GM21390 (cell line): ENCODE results near the gene ARHGEF12.

Source experiments
- ATAC-seq: cut with Tn5 transposase; IDR thresholded peaks from one replicate; pipeline ENCODE4 v1.9.1; 2021; ENCODE audit not compliant: unreplicated experiment

The ARHGEF12 gene

GRCh38 chr11:120383518-120384155, 47.4 kb downstream of the ARHGEF12 start:
- ATAC-seq = no peak

GRCh38 chr11:120384476-120384875, 48.3 kb downstream of the ARHGEF12 start:
- ATAC-seq = no peak

DNA sequence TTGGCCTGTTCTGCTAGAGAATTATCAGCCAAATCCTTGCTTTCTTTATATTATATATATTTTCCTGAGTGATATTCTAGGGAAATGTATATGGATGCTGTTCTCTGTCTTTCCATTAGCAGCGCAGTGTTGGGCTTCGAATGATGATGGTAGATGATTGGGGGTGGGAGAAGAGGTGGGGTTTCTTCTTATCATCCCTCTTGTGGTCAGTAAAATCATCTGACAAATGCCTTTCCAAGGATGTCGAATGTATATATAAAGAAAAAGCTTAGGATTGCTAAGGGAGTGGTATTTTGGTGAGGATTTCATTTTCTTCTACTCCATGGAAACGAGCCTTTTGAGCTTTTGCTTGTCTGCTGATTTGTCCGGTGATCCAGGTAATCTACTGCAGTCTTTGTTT, 48.9 kb downstream of the ARHGEF12 start:
- ATAC-seq = no peak

- ATAC-seq = no peak
Measured at GRCh38 chr11:120385655-120386054, 49.4 kb downstream of the ARHGEF12 start.

- ATAC-seq = no peak
Measured at GRCh38 chr11:120386318-120386717, 50.1 kb downstream of the ARHGEF12 start.

DNA sequence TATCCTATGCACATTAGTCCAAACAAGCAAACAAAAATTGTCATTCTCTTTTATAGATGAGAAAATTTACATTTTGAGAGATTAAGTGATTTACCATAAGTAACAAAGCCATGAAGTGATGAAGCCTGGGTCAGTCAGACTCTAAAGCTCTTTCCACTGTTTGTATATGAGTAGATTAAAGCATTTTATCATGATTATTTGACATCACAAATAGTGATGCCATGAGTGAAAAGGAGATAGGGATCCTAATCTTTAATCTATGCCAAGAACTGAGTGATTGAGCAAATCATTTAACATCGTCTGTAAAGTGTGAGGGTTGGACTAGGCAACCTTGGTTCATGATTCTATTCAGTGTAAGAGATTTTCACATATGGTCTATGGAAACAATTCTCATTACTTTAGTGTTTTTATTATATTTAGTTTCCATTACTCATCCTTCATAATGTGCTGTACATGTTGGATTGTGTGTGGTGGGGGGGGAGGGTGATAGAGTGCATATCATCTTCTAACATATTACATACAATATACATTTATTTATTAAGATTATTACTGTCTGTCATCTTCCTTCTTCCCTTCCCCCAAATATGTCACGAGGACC, 50.7 kb downstream of the ARHGEF12 start:
- ATAC-seq = no peak

DNA sequence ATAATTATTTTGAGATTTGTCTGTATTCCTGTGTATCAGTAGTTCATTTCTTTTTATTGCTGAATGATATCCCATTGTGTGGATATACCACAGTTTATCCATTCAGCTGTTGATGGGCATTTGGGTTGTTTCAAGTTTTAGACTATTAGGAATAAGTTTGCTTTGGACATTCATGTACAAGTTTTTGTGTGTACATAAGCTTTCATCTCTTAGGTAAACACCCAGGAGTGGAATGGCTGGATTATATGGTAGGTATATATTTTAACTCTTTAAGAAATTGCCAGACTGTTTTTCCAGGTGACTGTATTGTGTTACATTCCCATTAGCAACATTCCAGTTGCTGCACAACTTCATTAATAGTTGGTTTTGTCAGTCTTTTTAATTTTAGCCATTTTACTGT, 52.0 kb downstream of the ARHGEF12 start:
- no peak for ATAC-seq

- no peak for ATAC-seq
Measured at GRCh38 chr11:120389693-120390584, 53.7 kb downstream of the ARHGEF12 start.

DNA sequence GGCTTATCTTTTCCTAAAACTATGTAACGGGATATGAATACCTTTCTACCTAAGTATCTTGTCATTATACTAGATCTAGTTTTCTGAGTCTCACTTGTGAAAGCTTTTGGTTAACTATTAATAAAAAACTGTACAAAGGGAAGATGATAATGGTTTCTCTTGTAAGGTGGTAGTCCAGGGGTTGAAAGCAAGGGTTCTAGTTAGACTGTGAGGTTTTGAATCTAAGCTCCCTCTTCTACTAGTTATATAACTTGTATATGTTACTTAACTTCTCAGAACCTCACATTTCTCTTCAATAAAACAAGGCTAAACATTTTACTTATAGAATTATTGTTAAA, 54.3 kb downstream of the ARHGEF12 start:
- ATAC-seq = no peak

DNA sequence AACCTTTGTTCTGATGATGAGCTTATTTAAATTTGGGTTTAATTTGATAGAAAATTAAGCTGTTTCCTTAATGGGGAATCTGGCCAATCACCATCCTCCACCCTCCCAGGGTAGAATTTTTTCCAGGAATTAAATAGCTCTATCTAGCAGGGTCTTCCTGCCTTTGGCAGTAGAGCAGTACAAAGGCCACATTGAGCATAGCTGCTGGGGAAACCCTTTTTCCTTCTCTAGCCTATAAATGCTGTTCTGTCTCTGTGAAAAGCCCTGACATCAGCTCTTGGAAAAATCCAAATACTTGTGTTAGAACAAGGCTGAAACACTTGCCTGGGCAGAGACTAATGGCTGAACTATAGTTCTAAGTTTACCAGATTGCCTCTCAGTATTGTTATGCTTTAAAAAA, 55.1 kb downstream of the ARHGEF12 start:
- ATAC-seq = no peak

DNA sequence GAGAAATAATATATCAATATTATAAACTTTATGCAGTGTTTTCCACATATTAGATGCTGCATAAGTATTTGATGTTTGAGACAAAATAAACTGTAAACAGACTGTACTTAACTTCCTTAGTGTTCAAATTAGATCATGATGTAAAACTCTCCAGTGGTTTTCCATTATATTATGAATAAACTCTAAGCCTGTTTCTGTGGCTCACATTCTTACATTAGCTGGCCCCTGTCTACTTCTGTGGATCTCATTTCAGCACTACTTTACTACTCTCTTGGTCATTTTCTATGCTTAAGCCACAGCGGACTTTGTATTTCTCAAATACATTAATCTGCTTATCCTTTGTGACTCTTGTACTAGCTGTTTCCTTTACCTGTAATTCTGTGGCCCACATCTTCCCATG, 55.6 kb downstream of the ARHGEF12 start:
- no peak for ATAC-seq

DNA sequence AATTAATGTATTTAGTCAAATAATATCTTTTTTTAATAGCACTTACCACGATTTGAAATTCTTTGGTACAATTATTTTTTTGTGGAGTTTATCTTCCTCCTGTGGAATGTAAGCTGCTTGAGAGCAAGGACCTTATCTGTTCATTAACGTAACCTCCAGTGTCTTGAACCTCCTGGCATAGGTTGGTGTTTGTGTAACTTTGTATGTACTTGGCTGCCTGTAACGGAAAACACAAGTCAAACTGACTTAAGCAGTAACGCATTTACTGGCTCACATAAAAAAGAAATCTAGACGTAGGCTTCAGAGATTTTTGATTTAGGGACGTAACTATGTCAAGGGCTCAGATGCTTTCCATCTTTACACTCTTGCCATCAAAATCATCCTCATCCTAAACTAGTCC, 56.1 kb downstream of the ARHGEF12 start:
- no peak for ATAC-seq

GRCh38 chr11:120392793-120393192, 56.6 kb downstream of the ARHGEF12 start:
- ATAC-seq = no peak

DNA sequence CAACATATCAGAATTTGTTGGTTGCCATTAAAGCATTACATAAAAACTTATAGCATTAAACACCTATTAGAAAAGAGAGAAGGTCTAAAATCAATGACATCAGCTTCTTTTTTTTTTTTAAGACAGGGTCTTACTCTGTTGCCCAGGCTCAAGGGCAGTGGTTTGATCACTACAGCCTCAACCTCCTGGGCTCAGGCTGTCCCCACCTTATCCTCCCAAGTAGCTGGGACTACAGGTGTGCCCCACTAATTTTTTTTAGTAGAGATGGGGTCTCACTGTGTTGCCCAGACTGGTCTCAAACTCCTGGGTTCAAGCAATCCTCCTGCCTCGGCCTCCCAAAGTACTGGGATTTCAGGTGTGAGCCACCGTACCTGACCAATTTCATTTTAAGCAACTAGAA, 57.9 kb downstream of the ARHGEF12 start:
- no peak for ATAC-seq

GRCh38 chr11:120395778-120396177, 59.6 kb downstream of the ARHGEF12 start:
- no peak for ATAC-seq

- no peak for ATAC-seq
Measured at GRCh38 chr11:120398132-120398531, 61.9 kb downstream of the ARHGEF12 start.

DNA sequence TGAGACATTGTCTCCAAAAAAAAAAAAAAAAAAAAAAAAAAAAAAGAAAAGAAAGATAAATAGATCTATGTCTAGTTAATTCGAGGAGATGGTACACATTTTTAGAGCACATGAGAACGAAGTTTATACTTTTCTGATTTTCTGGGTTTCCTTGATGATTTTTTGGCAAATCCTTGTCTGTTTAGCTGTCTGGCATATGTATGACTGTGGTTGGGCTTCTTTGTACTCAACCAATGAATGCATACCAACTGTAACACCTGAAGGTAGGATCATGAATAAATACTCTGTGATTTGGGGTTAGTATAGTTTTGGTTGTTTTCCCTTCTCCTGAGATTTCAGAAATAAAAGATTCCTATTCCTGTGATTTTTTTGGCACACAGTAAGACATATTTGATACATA, 63.1 kb downstream of the ARHGEF12 start:
- no peak for ATAC-seq

DNA sequence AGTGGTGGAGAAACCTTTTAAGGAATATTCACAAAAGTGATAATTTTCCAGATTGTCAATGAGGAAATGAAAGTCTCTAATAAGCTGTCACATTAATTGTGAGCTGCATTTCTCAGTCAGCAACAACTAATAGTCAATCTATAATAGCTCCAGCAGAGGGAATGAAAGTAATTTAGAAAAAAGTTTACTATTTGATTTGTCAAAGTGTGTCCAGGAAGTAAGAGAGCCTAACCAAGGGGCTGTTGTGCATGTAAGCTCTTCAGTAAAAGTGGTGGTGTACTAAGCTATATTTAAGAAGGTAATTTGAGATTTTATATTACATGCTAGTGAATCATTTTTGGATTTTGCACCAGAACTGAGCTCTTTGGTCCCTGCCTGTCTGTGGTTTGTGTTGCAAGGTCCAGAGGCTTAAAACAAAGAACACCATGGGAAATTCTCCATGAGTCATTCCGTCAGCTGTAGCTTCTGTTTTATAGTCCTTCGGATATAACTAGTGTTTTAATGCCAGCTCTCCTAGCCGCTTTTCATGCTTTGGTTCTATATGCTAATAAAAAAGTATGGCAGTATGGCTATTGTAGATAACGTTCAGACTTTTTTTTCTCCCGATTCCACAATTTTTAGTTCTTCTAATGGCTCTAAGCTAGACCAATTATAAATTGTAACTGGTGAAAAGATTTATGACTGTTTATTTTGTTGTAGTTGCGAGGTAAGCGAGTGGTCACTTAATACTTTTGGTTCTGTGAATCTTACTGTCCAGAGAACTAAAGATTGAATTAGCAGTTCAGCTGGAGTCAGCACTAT, 64.6 kb downstream of the ARHGEF12 start:
- no peak for ATAC-seq

- ATAC-seq = no peak
Measured at GRCh38 chr11:120401506-120401905, 65.3 kb downstream of the ARHGEF12 start.

- ATAC-seq = no peak
Measured at GRCh38 chr11:120403966-120404365, 67.8 kb downstream of the ARHGEF12 start.

GRCh38 chr11:120404495-120404894, 68.3 kb downstream of the ARHGEF12 start:
- ATAC-seq = no peak
